Osteocyte (in vitro differentiated cells): ENCODE data around the gene SERPINE3. TPM values are rescaled to one million over a fixed set of nuclear protein-coding genes. Genes with fewer than 3 reads are reported as not detected.

Experiments used
- DNase-seq: peaks from one replicate; pipeline ENCODE4 v3.0.0; 2021; ENCODE audit warnings: mixed read lengths; ENCODE audit not compliant: unreplicated experiment; ENCODE audit errors: extremely low spot score
- H3K27ac Mint-ChIP-seq: one replicate; pipeline ENCODE4 v1.8.0; 2021; ENCODE audit warnings: mild to moderate bottlenecking, mixed read lengths; ENCODE audit not compliant: unreplicated experiment
- H3K27me3 Mint-ChIP-seq: one replicate; pipeline ENCODE4 v1.8.0; 2021; ENCODE audit warnings: mixed read lengths; ENCODE audit not compliant: unreplicated experiment
- H3K36me3 Mint-ChIP-seq: one replicate; pipeline ENCODE4 v1.8.0; 2021; ENCODE audit warnings: mixed read lengths; ENCODE audit not compliant: unreplicated experiment
- H3K4me1 Mint-ChIP-seq: one replicate; pipeline ENCODE4 v1.8.0; 2021; ENCODE audit warnings: mixed read lengths; ENCODE audit not compliant: unreplicated experiment
- H3K4me3 Mint-ChIP-seq: one replicate; pipeline ENCODE4 v1.8.0; 2021; ENCODE audit warnings: mild to moderate bottlenecking, moderate library complexity, mixed read lengths; ENCODE audit not compliant: unreplicated experiment
- H3K9me3 Mint-ChIP-seq: one replicate; pipeline ENCODE4 v1.8.0; 2021; ENCODE audit warnings: mixed read lengths; ENCODE audit not compliant: unreplicated experiment
- total RNA-seq: library from RNA; stranded (reverse); gene quantifications from 2 replicates; pipeline ENCODE4 v1.2.1, GENCODE V29; 2021
- TF ChIP-seq, protein P1 (sequence below): fragments of 200-600 bp; sonication (generic); IDR thresholded peaks from 2 replicates; pipeline ENCODE4 v1.5.0; 2021; ENCODE audit warnings: antibody characterized with exemption, mild to moderate bottlenecking, moderate library complexity

Gene SERPINE3
- total RNA-seq, 1 donor from 2014 or later: not detected

GRCh38 chr13:51321836-51322235, 17.7 kb upstream of the SERPINE3 start:
- TF ChIP-seq, protein P1, sequence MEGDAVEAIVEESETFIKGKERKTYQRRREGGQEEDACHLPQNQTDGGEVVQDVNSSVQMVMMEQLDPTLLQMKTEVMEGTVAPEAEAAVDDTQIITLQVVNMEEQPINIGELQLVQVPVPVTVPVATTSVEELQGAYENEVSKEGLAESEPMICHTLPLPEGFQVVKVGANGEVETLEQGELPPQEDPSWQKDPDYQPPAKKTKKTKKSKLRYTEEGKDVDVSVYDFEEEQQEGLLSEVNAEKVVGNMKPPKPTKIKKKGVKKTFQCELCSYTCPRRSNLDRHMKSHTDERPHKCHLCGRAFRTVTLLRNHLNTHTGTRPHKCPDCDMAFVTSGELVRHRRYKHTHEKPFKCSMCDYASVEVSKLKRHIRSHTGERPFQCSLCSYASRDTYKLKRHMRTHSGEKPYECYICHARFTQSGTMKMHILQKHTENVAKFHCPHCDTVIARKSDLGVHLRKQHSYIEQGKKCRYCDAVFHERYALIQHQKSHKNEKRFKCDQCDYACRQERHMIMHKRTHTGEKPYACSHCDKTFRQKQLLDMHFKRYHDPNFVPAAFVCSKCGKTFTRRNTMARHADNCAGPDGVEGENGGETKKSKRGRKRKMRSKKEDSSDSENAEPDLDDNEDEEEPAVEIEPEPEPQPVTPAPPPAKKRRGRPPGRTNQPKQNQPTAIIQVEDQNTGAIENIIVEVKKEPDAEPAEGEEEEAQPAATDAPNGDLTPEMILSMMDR: no peak
- Mint-ChIP-seq H3K27me3 (peaks cover 2% of the 10 kb centered on the region), H3K9me3 (no peaks in the 10 kb centered on the region), H3K27ac (no peak overlapping the region), H3K4me3 (no peak overlapping the region), H3K4me1 (peaks cover 4% of the 10 kb centered on the region), H3K36me3 (no peaks in the 10 kb centered on the region)
- DNase-seq: no peak

DNA sequence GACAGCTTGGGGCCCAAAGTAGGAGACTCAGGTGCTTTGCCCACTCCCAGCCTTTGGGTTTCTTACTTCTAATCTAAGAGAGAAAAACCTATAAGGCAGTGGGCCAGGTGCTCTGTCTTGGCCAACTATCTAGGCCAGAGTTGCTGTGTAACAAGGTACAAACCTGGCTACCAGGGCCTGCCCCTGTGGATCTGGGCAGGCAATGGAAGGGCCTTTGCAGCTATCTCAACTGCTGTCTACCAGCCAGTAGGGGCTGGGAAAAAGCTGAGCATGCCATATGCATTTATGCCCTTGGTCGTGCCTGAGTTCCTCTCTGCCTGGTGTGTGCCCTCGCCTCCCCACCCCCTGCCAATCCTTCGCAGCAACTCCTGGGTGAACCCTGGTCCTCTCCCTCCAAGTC, 16.7 kb upstream of the SERPINE3 start:
- H3K27ac Mint-ChIP-seq: no peak overlapping the region
- H3K4me1 Mint-ChIP-seq: peaks cover 2% of the 10 kb centered on the region
- DNase-seq: no peak
- TF ChIP-seq, protein P1: no peak
- no peaks in the 10 kb centered on the region for H3K9me3 Mint-ChIP-seq
- no peak overlapping the region for H3K4me3 Mint-ChIP-seq
- H3K36me3 Mint-ChIP-seq: no peaks in the 10 kb centered on the region
- peaks cover 2% of the 10 kb centered on the region for H3K27me3 Mint-ChIP-seq

DNA sequence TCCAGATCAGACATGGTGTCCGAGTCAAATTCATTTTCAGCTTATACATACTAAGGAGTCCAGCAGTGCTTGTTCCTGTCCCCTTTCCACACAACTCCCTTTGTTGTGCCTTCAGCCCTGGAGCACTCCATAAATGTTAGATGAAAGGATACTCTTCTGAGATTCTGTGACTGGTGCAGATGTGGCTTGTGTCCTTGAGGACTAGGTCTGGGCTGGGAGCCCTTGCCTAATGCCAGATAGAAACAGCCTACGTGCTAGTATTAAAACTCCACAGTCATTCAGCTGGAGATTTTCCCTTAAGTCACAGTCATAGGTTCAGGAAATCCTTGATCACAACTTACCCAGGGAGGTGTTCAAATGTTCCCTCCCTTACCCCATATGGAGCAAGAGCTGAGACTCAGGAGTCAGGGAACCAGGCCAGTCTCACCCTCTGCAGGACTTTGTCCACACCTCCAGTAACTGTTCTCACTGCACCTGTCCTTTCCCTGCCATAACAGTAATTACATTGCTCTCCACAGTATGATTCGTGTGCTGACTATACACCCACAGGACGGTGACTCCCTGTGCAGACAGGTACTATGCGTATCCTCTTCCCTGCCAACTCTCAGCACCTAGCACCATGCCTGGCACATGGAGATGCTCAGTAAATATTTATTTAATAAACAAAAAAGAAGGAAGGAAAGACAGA, 15.5 kb upstream of the SERPINE3 start:
- TF ChIP-seq, protein P1: no peak
- Mint-ChIP-seq H3K27ac (no peak overlapping the region), H3K9me3 (no peaks in the 10 kb centered on the region), H3K4me1 (peaks cover 2% of the 10 kb centered on the region), H3K27me3 (peaks cover 2% of the 10 kb centered on the region), H3K36me3 (no peaks in the 10 kb centered on the region), H3K4me3 (no peak overlapping the region)
- no peak for DNase-seq

GRCh38 chr13:51324714-51325420, 14.6 kb upstream of the SERPINE3 start:
- H3K27me3 Mint-ChIP-seq: peaks cover 2% of the 10 kb centered on the region
- no peak overlapping the region for H3K27ac Mint-ChIP-seq
- no peaks in the 10 kb centered on the region for H3K36me3 Mint-ChIP-seq
- TF ChIP-seq, protein P1: no peak
- no peak overlapping the region for H3K4me3 Mint-ChIP-seq
- no peaks in the 10 kb centered on the region for H3K9me3 Mint-ChIP-seq
- H3K4me1 Mint-ChIP-seq: peaks cover 2% of the 10 kb centered on the region
- DNase-seq: no peak

DNA sequence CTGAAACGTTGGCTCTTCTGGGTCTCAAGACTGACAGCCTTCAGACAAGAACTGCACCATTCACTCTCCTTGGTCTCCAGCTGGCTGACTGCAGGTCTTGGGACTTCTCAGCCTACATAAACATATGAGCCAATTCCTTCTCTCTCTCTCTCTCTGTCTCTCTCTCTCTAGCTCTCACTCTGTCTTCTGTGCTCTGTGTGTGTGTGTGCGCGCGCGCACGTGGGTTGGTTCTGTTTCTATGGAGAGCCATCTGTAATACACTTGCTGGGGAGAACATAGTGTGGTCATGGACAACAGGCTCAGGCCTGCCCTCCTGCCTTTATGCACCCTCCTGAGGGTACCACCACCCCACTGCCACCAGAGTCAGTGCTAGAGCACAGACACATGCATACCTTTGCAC, 13.7 kb upstream of the SERPINE3 start:
- no peaks in the 10 kb centered on the region for H3K9me3 Mint-ChIP-seq

More for the DNA sequence above, 13.7 kb upstream of the SERPINE3 start:
- TF ChIP-seq, protein P1: no peak
- no peak overlapping the region for H3K4me3 Mint-ChIP-seq
- peaks cover 2% of the 10 kb centered on the region for H3K4me1 Mint-ChIP-seq
- H3K36me3 Mint-ChIP-seq: no peaks in the 10 kb centered on the region
- H3K27me3 Mint-ChIP-seq: peaks cover 2% of the 10 kb centered on the region
- H3K27ac Mint-ChIP-seq: no peak overlapping the region
- DNase-seq: no peak
